ENCODE results near the gene NOL12.

- TF ChIP-seq CTCF (IDR thresholded peaks at IDR 0.05) = no peak
- no peak for TF ChIP-seq POLR2A (IDR thresholded peaks at IDR 0.05)
- TF ChIP-seq EP300 (IDR thresholded peaks at IDR 0.05) = no peak
- TF ChIP-seq POLR2AphosphoS5 (IDR thresholded peaks at IDR 0.05) = no peak
These were observed 30.9 kb upstream of the NOL12 start for GRCh38 chr22:37655252-37655563.

Data from gastroesophageal sphincter (tissue), 3 donors.